GM18526 (cell line): ENCODE measurements around the gene GRK1.

Experiments used
- POLR2A ChIP-seq: IDR thresholded peaks from 3 replicates; pipeline ENCODE4 v1.6.1; 2011; ENCODE audit not compliant: insufficient read length; ENCODE audit errors: extremely low read depth

GRK1 gene

DNA sequence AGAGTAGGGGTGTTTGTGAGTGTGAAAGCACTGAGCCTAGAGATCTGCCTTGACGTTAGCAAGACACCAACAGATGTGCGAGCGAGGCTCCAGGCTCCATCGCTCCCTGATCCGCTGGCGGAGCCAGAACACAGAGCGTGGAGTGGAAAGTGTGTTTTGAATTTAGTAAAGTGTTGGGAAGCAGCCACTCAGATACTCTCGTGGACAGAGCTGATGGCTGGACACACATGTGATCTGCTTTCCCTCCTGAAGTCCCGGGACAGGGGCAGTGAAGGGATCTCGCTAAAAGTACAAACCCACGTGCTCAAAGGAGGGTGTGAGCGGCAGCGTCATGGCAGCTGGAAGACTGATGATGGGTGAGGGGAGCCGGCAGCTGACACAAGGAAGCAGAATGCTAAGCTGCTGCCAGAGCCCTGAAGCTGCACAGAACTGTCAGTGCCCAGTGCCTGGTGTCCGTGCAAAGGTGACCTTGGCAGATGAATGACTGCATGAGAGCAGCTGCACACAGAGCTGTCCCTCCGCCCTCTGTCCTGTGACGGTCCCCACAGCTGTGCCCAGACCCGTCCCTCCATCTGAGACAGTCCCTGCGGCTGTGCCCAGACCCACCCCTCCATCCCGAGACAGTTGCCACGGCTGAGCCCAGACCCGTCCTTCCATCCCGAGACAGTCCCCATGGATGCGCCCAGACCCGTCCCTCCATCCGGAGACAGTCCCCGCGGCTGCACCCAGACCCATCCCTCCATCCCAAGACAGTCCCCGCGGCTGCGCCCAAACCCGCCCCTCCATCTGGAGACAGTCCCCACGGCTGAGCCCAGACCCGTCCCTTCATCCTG, 62.4 kb downstream of the GRK1 start:
- no peak for TF ChIP-seq POLR2A

DNA sequence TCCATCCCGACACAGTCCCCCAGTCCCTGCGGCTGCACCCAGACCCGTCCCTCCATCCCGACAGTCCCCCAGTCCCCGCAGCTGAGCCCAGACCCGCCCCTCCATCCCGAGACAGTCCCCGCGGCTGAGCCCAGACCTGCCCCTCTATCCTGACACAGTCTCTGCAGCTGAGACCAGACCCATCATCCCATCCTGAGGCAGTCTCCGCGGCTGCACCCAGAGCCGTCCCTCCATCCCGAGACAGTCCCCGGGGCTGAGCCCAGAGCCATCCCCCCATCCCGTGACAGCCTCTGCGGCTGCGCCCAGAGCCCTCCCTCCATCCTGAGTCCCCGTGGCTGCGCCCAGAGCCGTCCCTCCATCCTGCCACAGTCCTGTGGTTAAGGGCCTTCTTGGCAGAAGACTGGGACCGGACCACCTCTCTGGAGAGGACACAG, 63.3 kb downstream of the GRK1 start:
- TF ChIP-seq POLR2A: no peak

- no peak for TF ChIP-seq POLR2A
These were observed 63.8 kb downstream of the GRK1 start for GRCh38 chr13:113730831-113731191.

- no peak for TF ChIP-seq POLR2A
These were observed 64.5 kb downstream of the GRK1 start for GRCh38 chr13:113731192-113732175.

DNA sequence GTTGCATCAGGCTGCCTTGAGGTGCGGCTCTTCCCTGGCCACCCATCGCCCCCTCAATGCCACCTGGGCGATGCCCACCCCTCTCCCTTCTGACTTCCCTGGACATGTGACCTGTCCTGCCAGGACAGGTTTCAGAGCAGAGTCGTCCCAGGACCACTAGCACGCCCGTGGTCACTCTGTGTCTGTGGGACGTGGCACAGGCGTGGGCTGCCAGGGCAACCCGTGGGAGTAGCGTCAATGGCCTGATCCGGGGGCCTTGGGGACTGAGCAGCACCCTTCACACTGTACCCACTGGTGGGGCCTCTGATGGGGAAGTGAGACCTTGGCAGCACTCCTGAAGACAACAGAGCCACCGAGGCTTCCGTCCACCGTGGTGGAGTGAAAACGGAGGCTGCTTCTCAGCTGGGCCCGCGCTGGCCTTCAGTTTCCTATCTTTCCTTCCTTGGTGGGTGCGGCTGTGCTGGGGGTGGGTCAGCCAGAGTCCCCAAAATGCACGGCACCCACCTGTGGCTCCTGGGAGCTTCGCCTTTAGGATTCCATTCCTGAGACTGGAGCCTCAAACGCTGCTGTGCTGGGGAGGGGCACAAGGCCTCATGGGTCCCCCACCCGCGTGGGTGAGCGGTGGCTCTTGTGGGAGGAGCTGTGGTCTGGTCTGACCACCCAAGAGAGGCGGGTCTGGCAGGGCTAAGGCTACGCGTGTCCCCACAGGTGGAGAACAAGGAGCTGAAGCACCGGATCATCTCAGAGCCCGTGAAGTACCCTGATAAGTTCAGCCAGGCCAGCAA, 65.3 kb downstream of the GRK1 start:
- no peak for TF ChIP-seq POLR2A

GRCh38 chr13:113732961-113733950, 66.2 kb downstream of the GRK1 start:
- TF ChIP-seq POLR2A: no peak

- TF ChIP-seq POLR2A: no peak
These were observed 67.2 kb downstream of the GRK1 start for GRCh38 chr13:113734099-113734825.

- TF ChIP-seq POLR2A: no peak
These were observed 67.8 kb downstream of the GRK1 start for GRCh38 chr13:113734826-113735125.

DNA sequence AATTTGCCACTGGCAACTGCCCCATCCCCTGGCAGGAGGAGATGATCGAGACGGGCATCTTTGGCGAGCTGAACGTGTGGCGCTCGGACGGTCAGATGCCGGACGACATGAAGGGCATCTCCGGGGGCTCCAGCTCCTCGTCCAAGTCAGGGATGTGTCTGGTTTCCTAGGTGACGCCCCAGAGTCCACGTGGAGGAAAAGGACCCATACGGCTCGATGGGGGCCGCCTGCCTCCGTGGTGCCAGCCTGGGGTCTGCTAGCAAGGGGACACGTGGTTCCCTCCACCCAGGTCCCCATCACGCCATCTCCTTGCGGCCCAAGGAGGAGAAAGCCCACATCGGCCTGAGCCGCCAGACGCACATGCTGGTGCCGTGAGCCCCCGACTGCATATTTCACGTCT, 68.2 kb downstream of the GRK1 start:
- TF ChIP-seq POLR2A: no peak

- TF ChIP-seq POLR2A: no peak
These were observed 68.7 kb downstream of the GRK1 start for GRCh38 chr13:113735750-113736149.

DNA sequence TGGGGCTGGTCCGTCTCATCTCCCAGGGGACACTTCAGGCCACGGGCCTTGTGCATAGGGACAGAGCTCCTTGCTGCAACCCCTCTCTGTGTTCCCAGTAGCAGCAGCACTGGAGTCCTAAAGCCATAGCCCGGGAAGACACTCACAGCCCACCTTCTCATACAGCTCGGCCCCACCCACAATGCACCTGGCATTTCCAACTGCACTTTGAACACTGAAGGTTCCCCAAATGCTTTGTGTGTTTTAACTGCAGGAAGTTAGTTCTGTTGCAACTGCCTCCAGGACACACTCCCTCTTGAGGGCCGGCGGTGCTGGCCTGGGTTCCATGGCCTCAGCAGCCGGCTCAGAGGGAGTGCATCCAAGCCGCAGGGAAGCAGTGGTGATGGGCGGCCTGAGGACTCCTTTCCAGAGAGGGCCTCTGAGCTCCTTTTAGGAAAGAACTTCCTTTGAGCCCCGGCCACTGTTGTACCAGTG, 69.3 kb downstream of the GRK1 start:
- TF ChIP-seq POLR2A: no peak

DNA sequence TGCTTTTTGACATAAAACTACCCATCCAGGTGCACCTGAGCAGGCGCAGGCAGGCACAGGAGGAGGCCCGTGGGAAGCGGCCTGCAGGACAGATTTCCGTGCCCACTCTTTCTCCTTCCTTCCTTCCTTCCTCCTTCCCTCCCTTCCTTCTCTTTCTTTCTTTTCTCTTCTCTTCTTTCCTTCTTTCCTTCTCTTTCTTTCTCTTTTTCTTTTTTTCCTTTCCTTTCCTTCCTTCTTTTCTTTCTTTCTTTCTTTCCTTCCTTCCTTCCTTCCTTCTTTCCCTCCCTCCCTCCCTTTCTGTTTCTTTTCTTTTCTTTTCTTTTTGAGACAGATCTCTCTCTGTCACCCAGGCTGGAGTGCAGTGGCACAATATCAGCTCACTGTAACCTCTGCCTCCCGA, 70.8 kb downstream of the GRK1 start:
- TF ChIP-seq POLR2A: no peak

DNA sequence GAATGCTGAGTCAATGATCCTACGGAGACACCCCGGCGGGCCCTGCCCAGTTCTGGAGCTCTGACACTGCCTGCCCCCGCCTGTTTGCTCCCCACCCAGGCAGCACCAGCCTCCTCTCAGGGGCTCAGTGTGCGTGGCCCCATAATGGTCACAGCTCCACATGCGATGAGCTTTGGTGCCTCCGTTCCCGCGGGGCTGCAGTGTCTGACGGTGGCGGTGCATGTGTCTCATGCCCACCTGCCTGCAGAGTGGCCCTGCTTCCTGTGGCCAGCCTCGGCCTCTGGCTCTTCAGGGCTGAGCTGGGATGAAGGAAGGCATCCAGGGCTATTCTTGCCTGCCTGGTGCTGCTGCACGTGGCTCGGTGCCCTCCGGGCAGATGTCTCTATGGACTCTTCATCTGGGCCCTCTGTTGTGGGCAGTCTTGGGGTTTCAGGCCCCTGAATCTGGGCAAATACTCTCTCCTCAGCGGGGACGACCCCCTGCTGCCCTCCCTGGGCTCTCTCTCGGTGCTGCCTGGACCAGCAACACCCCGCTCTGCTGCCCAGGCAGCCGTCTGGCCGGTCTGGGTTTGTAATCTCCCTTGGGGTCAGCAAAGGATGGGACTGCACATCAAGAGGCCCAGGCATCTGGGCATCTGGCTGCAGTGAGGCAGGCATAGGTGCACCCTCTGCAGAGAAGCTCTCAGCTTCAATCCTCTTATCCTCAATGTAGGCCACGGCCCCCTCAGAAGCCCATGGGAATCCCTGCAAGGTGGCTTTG, 72.7 kb downstream of the GRK1 start:
- TF ChIP-seq POLR2A: no peak
